ENCODE measurements around the gene SELENON. TPM values are rescaled to one million over a fixed set of nuclear protein-coding genes. Genes with fewer than 3 reads are reported as not detected.

SELENON gene
- total and polyA plus RNA-seq, 2 of the 13 experiments (the other 11 are each of a cell fraction or from before 2014, with no cell fraction given): 3.8 to 8.0 TPM

GRCh38 chr1:25819491-25820246 lies 19.7 kb downstream of the SELENON start, which contains the start of gene MTFR1L (continued):
- 0 out of 2 replicates have a peak, but pooled peaks have one; percentile 33 for TF ChIP-seq E2F1 (CRISPR knock-in tag; IDR thresholded peaks at IDR 0.05)
- TF ChIP-seq YY1 (IDR thresholded peaks at IDR 0.05; ENCODE audit: insufficient read depth, insufficient replicate concordance, low read depth, low read length): peak; percentile 68
- TF ChIP-seq ZNF7 (CRISPR knock-in tag; IDR thresholded peaks at IDR 0.05): no peak
- peak; percentile 86 for TF ChIP-seq POLR2AphosphoS5 (IDR thresholded peaks at IDR 0.05; ENCODE audit: low read depth, low read length)
- TF ChIP-seq ELF3 (CRISPR knock-in tag; IDR thresholded peaks at IDR 0.05): peak; percentile 48
- 0 out of 2 replicates have a peak, but pooled peaks have one; percentile 22 for TF ChIP-seq ZNF224 (CRISPR knock-in tag; IDR thresholded peaks at IDR 0.05)
- TF ChIP-seq STAT6 (CRISPR knock-in tag; IDR thresholded peaks at IDR 0.05; ENCODE audit: borderline replicate concordance): 0 out of 2 replicates have a peak, but pooled peaks have one; percentile 52
- TF ChIP-seq ZMYM4 (CRISPR knock-in tag; IDR thresholded peaks at IDR 0.05): peak; percentile 83
- peak; percentile 69 for TF ChIP-seq PHF21A (CRISPR knock-in tag; IDR thresholded peaks at IDR 0.05)
- peak; percentile 93 for TF ChIP-seq ZNF639 (CRISPR knock-in tag; conservative IDR thresholded peaks at IDR 0.05)
- TF ChIP-seq MLXIP (CRISPR knock-in tag; IDR thresholded peaks at IDR 0.05; ENCODE audit: borderline replicate concordance): 0 out of 2 replicates have a peak, but pooled peaks have one; percentile 10
- TF ChIP-seq ZNF747 (CRISPR knock-in tag; IDR thresholded peaks at IDR 0.05; ENCODE audit: borderline replicate concordance): peak; percentile 68; the same call in 1 of the 2 replicates
- peak; percentile 42; the same call in 1 of the 2 replicates for TF ChIP-seq UBTF (CRISPR knock-in tag; IDR thresholded peaks at IDR 0.05)
- TF ChIP-seq ZNF143 (CRISPR knock-in tag; IDR thresholded peaks at IDR 0.05): 0 out of 2 replicates have a peak, but pooled peaks have one; percentile 13
- TF ChIP-seq ZNF558 (CRISPR knock-in tag; IDR thresholded peaks at IDR 0.05; ENCODE audit: borderline replicate concordance): 0 out of 2 replicates have a peak, but pooled peaks have one; percentile 87
- TF ChIP-seq SUZ12 (IDR thresholded peaks at IDR 0.05; ENCODE audit: low read depth, low read length): no peak
